HG03066 (cell line): Measurements from ENCODE around the gene SH3BP1.

Experiments
- ATAC-seq: cut with Tn5 transposase; IDR thresholded peaks from one replicate; pipeline ENCODE4 v1.9.1; 2021; ENCODE audit warnings: low read depth; ENCODE audit not compliant: unreplicated experiment

Gene SH3BP1

GRCh38 chr22:37611207-37611606 is 28.3 kb upstream of the SH3BP1 start:
- no peak for ATAC-seq

GRCh38 chr22:37616201-37617083 is 23.0 kb upstream of the SH3BP1 start:
- ATAC-seq: no peak

GRCh38 chr22:37617431-37617830 is 22.0 kb upstream of the SH3BP1 start:
- no peak for ATAC-seq

- ATAC-seq: no peak
Observed at GRCh38 chr22:37618072-37618656, 21.3 kb upstream of the SH3BP1 start.

GRCh38 chr22:37618674-37619073 is 20.8 kb upstream of the SH3BP1 start:
- no peak for ATAC-seq

GRCh38 chr22:37619991-37620390 is 19.5 kb upstream of the SH3BP1 start:
- ATAC-seq: no peak

- ATAC-seq: no peak
Observed at GRCh38 chr22:37621352-37621860, 18.1 kb upstream of the SH3BP1 start.

GRCh38 chr22:37623075-37624016 is 16.1 kb upstream of the SH3BP1 start:
- no peak for ATAC-seq

- no peak for ATAC-seq
Observed at GRCh38 chr22:37624017-37624365, 15.5 kb upstream of the SH3BP1 start.

- no peak for ATAC-seq
Observed at GRCh38 chr22:37624876-37625275, 14.6 kb upstream of the SH3BP1 start.

GRCh38 chr22:37625737-37626136 is 13.7 kb upstream of the SH3BP1 start:
- ATAC-seq: no peak

GRCh38 chr22:37626144-37626543 is 13.3 kb upstream of the SH3BP1 start:
- ATAC-seq: no peak

- ATAC-seq: no peak
Observed at GRCh38 chr22:37626556-37627075, 12.9 kb upstream of the SH3BP1 start.

GRCh38 chr22:37627121-37627520 is 12.3 kb upstream of the SH3BP1 start:
- ATAC-seq: no peak

GRCh38 chr22:37627545-37627944 is 11.9 kb upstream of the SH3BP1 start:
- ATAC-seq: no peak

- no peak for ATAC-seq
Observed at GRCh38 chr22:37628830-37629229, 10.6 kb upstream of the SH3BP1 start.

GRCh38 chr22:37629928-37630327 is 9.5 kb upstream of the SH3BP1 start:
- ATAC-seq: no peak

- no peak for ATAC-seq
Observed at GRCh38 chr22:37630839-37631435, 8.5 kb upstream of the SH3BP1 start.

GRCh38 chr22:37631448-37632173 is 7.9 kb upstream of the SH3BP1 start:
- no peak for ATAC-seq
